ENCODE data around the gene IQSEC3.

- TF ChIP-seq SP1 (IDR thresholded peaks at IDR 0.05; ENCODE audit: low read depth, low read length) = no peak
- no peak for TF ChIP-seq TAF1 (IDR thresholded peaks at IDR 0.05; ENCODE audit: borderline replicate concordance, low read depth, low read length)
- TF ChIP-seq MYC (IDR thresholded peaks at IDR 0.05; ENCODE audit: insufficient read depth, insufficient read length, insufficient replicate concordance, low read length, severe bottlenecking) = no peak
- TF ChIP-seq POLR2A (IDR thresholded peaks at IDR 0.05; ENCODE audit: low read depth, low read length) = no peak
- no peak for TF ChIP-seq SMARCA5 (IDR thresholded peaks at IDR 0.05)
- no peak for TF ChIP-seq MAX (IDR thresholded peaks at IDR 0.05; ENCODE audit: low read depth, low read length)
- TF ChIP-seq, protein P1, sequence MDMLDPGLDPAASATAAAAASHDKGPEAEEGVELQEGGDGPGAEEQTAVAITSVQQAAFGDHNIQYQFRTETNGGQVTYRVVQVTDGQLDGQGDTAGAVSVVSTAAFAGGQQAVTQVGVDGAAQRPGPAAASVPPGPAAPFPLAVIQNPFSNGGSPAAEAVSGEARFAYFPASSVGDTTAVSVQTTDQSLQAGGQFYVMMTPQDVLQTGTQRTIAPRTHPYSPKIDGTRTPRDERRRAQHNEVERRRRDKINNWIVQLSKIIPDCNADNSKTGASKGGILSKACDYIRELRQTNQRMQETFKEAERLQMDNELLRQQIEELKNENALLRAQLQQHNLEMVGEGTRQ (IDR thresholded peaks at IDR 0.05; ENCODE audit: borderline replicate concordance, low read depth, low read length) = no peak
- no peak for TF ChIP-seq POLR2AphosphoS5 (IDR thresholded peaks at IDR 0.05; ENCODE audit: low read length)
- TF ChIP-seq CTCF (IDR thresholded peaks at IDR 0.05 in 2 of 3, conservative IDR thresholded peaks at IDR 0.05 in 1 of 3; ENCODE audit: control insufficient read depth in 2 of 3, extremely low read depth in 1 of 3, insufficient read depth in 1 of 3, low read depth in 3 of 3, low read length in 3 of 3) = no peak
- no peak for TF ChIP-seq POLR2AphosphoS2 (IDR thresholded peaks at IDR 0.05; ENCODE audit: low read depth, low read length)
Observed at GRCh38 chr12:96543-96942, 30.0 kb downstream of the IQSEC3 start.
